Esophagus squamous epithelium (tissue), 5 donors: Measurements from ENCODE around the gene PNPLA5. TPM values are rescaled to one million over a fixed set of nuclear protein-coding genes. Genes with fewer than 3 reads are reported as not detected.
A peak's percentile ranks its signal among the peaks of the same experiment; 100 is the strongest.

Source experiments
- DNase-seq: peaks from one replicate; lab custom pipeline; 2025; lab: John Stamatoyannopoulos, UW
- H3K27ac ChIP-seq, 4 donors: fragments of 200-600 bp; sonication (generic); one replicate each; pipeline ENCODE4 v1.5.1; 2016 to 2019; ENCODE audit warnings: mild to moderate bottlenecking in 1 of 4
- H3K27me3 ChIP-seq, 4 donors: fragments of 200-600 bp; sonication (generic); 1 replicate in 3 of 4; 2 replicates in 1 of 4; pipeline versions ENCODE4 v1.5.1 to v1.6.0; 2017 to 2021; ENCODE audit warnings: antibody characterized with exemption in 1 of 4
- H3K36me3 ChIP-seq, 3 donors: fragments of 200-600 bp; sonication (generic); one replicate each; pipeline ENCODE4 v1.5.1; 2016 to 2019
- H3K4me1 ChIP-seq, 3 donors: fragments of 200-600 bp; sonication (generic); one replicate each; pipeline ENCODE4 v1.5.1; 2017 to 2019
- H3K4me3 ChIP-seq, 4 donors: fragments of 200-600 bp; sonication (generic); 1 replicate in 3 of 4; 2 replicates in 1 of 4; pipeline ENCODE4 v1.5.1; 2016 to 2019; ENCODE audit warnings: mild to moderate bottlenecking in 2 of 4, moderate library complexity in 1 of 4
- H3K9me3 ChIP-seq, 3 donors: fragments of 200-600 bp; sonication (generic); one replicate each; pipeline ENCODE4 v1.5.1; 2016 to 2019
- POLR2A ChIP-seq, 4 donors: fragments of 450-650 bp; IDR thresholded peaks; one replicate each; pipeline ENCODE4 v1.6.1; 2017; ENCODE audit warnings: antibody characterized with exemption in 4 of 4, mild to moderate bottlenecking in 4 of 4, moderate library complexity in 3 of 4
- WGBS, 2 donors: methylation state at CpG; one replicate each; pipeline ENCODE4 v1.1.5; 2018; 5-methylcytosine and 5-hydroxymethylcytosine counted together
- intact Hi-C: fragments of 100-400 bp; cut with DNase I; formaldehyde crosslinking; loops from one replicate; pipeline ENCODE4 v1.15.0; 2022
- total RNA-seq, 4 donors: library from RNA; depleted of rRNA; stranded (reverse); fragments of >200 nt; gene quantifications; one replicate each; pipeline ENCODE4 v1.1.0, GENCODE V29; 2016
- TF ChIP-seq, protein P1 (sequence below), 6 experiments: fragments of 450-650 bp in 4 of 6; fragments of 200-600 bp in 2 of 6; sonication (generic) in 2 of 6; IDR thresholded peaks; one replicate each; pipeline ENCODE4 v1.5.1; 2016 to 2019; ENCODE audit warnings: antibody characterized with exemption in 6 of 6, mild to moderate bottlenecking in 4 of 6, moderate library complexity in 4 of 6
- donor health status: DM: yes; HTN: yes; CAD: no.

The PNPLA5 gene
- total RNA-seq, 4 donors from 2014 or later: not detected

DNA sequence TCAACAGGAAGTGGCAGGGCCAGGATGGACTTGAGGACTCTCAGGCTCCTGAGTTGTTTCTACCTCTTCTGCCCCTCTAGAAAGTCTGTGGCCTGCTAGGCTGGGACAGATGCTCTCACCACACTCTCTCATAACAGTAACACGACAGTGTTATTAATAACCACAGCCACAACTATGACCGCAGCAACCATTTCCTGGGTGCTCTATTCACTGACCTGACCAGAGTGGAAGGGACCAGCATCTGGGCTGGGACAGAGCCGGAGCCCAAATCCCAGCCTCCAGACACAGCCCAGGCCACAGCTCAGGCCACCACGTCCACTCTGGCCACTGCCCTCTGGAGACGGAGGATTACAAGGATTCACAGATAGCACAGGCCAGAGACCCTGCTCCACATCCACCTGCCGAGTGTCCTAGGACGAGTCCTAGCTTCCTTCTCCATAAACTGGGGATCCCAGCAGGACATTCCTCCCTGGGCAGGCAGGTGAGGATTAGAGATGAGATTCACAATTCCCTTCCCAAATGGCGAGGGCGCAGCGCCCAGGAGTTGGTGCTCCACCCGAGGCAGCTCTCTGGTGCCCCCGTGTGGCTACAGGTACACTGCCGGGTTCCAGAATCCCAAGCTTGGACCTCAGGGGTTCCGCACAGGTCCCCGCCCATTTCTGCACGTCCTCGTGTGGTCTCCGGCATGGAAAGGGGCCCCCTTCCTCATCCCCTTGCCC lies 7.1 kb downstream of the PNPLA5 start:
- WGBS, 2 donors: 4 to 20% methylated on average over 5 to 6 of the region's 18 CpGs
- H3K9me3 ChIP-seq: no peaks in the 10 kb centered on the region
- DNase-seq: no peak
- H3K36me3 ChIP-seq: no peaks in the 10 kb centered on the region
- no peak overlapping the region for H3K27ac ChIP-seq
- H3K4me3 ChIP-seq: no peak overlapping the region
- TF ChIP-seq, protein P1, sequence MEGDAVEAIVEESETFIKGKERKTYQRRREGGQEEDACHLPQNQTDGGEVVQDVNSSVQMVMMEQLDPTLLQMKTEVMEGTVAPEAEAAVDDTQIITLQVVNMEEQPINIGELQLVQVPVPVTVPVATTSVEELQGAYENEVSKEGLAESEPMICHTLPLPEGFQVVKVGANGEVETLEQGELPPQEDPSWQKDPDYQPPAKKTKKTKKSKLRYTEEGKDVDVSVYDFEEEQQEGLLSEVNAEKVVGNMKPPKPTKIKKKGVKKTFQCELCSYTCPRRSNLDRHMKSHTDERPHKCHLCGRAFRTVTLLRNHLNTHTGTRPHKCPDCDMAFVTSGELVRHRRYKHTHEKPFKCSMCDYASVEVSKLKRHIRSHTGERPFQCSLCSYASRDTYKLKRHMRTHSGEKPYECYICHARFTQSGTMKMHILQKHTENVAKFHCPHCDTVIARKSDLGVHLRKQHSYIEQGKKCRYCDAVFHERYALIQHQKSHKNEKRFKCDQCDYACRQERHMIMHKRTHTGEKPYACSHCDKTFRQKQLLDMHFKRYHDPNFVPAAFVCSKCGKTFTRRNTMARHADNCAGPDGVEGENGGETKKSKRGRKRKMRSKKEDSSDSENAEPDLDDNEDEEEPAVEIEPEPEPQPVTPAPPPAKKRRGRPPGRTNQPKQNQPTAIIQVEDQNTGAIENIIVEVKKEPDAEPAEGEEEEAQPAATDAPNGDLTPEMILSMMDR (IDR thresholded peaks at IDR 0.05): peak; percentile 43 to 78 (median 54)
- no peak for TF ChIP-seq POLR2A (IDR thresholded peaks at IDR 0.05)
- H3K27me3 ChIP-seq: peaks cover 0 to 91% (median 0%) of the 10 kb centered on the region in 4 donors
- intact Hi-C loops: no loop called here
- no peaks in the 10 kb centered on the region for H3K4me1 ChIP-seq

DNA sequence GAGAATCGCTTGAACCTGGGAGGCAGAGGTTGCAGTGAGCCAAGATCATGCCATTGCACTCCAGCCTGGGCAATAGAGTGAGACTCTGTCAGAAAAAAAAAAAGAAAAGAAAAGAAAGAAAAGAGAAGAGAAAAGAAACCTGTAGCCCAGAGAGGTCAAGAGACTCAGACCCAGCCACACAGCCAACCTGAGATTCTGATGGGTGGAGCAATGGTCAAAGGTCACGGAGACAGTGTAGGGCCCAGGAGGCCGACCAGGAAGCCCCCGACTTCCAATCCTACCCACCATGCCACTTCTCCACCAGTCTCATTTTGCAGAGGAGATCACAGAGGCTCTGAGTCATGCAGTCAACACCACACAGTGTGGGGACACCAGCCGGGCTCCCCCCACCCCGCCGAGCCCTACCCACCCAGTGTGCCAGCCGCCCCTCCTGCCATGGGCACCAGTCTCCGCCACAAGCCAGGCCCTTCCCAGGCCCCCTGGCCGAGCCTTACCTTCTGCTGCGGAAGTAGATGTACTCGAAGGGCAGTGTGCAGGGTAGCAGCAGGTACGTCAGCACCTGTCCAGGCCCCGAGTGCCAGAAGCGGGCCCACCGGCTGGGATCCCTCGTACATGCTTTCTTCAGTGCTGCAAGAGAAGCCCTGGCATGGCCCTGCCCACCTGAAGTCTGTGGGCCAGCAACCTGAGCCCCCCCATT lies 7.9 kb downstream of the PNPLA5 start:
- Histone ChIP-seq H3K36me3 (no peaks in the 10 kb centered on the region), H3K9me3 (no peaks in the 10 kb centered on the region), H3K4me3 (no peak overlapping the region), H3K4me1 (no peaks in the 10 kb centered on the region), H3K27me3 (peaks cover 0 to 91% (median 0%) of the 10 kb centered on the region in 4 donors), H3K27ac (no peak overlapping the region)
- intact Hi-C loops: no loop called here
- DNase-seq: no peak
- TF ChIP-seq, protein P1 (IDR thresholded peaks at IDR 0.05): no peak
- no peak for TF ChIP-seq POLR2A (IDR thresholded peaks at IDR 0.05)
- 74 to 77% methylated on average over 4 of the region's 17 CpGs for WGBS, 2 donors

DNA sequence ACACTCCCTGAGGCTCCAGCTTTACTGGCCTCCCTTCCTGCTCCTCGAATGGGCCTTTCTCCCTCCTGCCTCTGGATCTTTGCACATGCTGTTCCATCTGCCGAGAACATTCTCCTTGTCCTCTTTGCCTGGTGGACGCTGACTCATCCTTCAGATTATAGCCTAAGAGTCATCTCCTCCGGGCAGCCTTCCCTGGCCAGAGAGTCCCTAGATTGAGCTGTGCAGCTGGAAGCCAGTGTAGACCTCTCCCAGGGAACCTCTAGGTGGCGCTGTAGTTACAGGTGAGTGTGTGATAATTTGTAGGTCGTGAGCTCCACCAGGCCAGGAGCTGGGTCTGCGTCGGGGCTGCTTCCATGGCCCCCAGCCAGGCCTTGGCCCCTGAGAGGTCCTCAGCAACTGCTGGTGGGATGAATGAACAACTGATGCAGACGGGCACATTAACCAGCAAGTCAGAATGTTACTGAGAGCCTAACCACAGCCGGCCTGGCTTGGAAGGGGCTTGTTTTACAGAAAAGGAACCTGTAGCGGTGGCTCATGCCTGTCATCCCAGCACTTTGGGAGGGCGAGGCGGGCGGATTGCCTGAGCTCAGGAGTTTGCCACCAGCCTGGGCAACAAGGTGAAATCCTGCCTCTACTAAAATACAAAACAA lies 8.7 kb downstream of the PNPLA5 start:
- no peak for DNase-seq
- Histone ChIP-seq H3K4me1 (no peaks in the 10 kb centered on the region), H3K4me3 (no peak overlapping the region), H3K27ac (no peak overlapping the region), H3K9me3 (no peaks in the 10 kb centered on the region), H3K27me3 (peaks cover 0 to 91% (median 0%) of the 10 kb centered on the region in 4 donors), H3K36me3 (no peaks in the 10 kb centered on the region)
- WGBS, 2 donors: 40 to 48% methylated on average over 7 to 11 of the region's 14 CpGs
- intact Hi-C loops: no loop called here
- no peak for TF ChIP-seq POLR2A (IDR thresholded peaks at IDR 0.05)
- TF ChIP-seq, protein P1 (IDR thresholded peaks at IDR 0.05): peak in 5 of 6 experiments; percentile 45 to 69 (median 48)

DNA sequence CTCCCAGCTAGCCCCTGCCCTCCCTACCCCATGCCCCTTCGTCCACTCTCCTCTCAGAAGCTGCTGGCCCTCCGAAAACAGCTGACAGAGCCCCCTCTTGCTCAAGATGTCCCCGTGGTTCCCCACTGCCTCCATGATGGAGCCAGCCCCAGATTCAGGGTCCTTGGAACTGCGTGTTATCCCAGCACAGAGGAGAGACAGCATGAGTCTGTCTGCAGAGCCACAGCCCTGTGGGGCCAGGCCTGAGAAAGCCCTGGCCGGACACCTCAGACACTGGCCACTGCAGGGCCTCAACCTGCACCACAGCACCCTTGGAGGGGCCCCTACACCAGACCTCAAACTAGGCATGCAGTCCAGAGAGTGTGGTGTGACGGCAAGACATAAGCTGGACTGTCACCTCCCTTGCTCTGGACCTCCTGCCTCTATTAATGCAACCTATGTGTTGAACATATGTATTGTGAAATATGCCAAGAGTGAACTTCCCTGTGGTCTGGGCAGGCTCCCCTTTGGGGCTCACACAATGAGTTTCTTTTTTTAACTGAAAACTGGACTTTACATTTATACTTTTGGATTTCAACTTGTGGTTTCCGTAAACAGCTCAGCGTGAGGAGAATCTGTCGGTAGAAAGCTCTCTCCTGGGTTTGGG lies 9.6 kb downstream of the PNPLA5 start:
- no peaks in the 10 kb centered on the region for H3K36me3 ChIP-seq
- 71 to 79% methylated on average over 7 to 8 of the region's 9 CpGs for WGBS, 2 donors
- no peak overlapping the region for H3K4me3 ChIP-seq
- TF ChIP-seq POLR2A (IDR thresholded peaks at IDR 0.05): no peak
- TF ChIP-seq, protein P1 (IDR thresholded peaks at IDR 0.05): no peak
- H3K9me3 ChIP-seq: no peaks in the 10 kb centered on the region
- H3K27me3 ChIP-seq: peaks cover 0 to 91% (median 0%) of the 10 kb centered on the region in 4 donors
- no peak overlapping the region for H3K27ac ChIP-seq
- DNase-seq: no peak
- no peaks in the 10 kb centered on the region for H3K4me1 ChIP-seq
- intact Hi-C loops: no loop called here
